Measurements from ENCODE around the gene FAM170B.

The FAM170B gene

GRCh38 chr10:49133706-49134248 lies at the start of gene FAM170B:
Gene FAM170B (minus strand): TSS chr10:49134021. CDS start chr10:49133918, 103 bp downstream.
- H3K36me3 ChIP-seq (ENCODE audit: control insufficient read depth, insufficient read depth, low read length): no peaks in the 10 kb centered on the region
- H3K9me3 ChIP-seq (ENCODE audit: control insufficient read depth, insufficient read depth, low read depth, low read length): peaks cover 5% of the 10 kb centered on the region; the same call in 1 of the 2 replicates
- no peak within 1 kb of the TSS for H3K9ac ChIP-seq (ENCODE audit: low read length)
- H3K27me3 ChIP-seq (ENCODE audit: control insufficient read depth, insufficient read depth, low read length): no peaks in the 10 kb centered on the region; the same call in 1 of the 2 replicates
- H3K4me3 ChIP-seq (ENCODE audit: low read depth, low read length): no peak within 1 kb of the TSS
- no peak within 1 kb of the TSS for H3K27ac ChIP-seq (ENCODE audit: low read depth, low read length)
- no peaks in the 10 kb centered on the region; the same call in 1 of the 2 replicates for H3K4me1 ChIP-seq (ENCODE audit: control insufficient read depth, insufficient read depth, low read length)

GRCh38 chr10:49182776-49183175 lies 49.0 kb upstream of the FAM170B start:
- no peaks in the 10 kb centered on the region for H3K36me3 ChIP-seq (ENCODE audit: control insufficient read depth, insufficient read depth, low read length)
- H3K4me1 ChIP-seq (ENCODE audit: control insufficient read depth, insufficient read depth, low read length): no peaks in the 10 kb centered on the region
- H3K9ac ChIP-seq (ENCODE audit: low read length): no peak overlapping the region
- H3K27me3 ChIP-seq (ENCODE audit: control insufficient read depth, insufficient read depth, low read length): no peaks in the 10 kb centered on the region
- H3K27ac ChIP-seq (ENCODE audit: low read depth, low read length): no peak overlapping the region
- no peak overlapping the region for H3K4me3 ChIP-seq (ENCODE audit: low read depth, low read length)
- no peaks in the 10 kb centered on the region for H3K9me3 ChIP-seq (ENCODE audit: control insufficient read depth, insufficient read depth, low read depth, low read length)

GRCh38 chr10:49180444-49180860 lies 46.6 kb upstream of the FAM170B start:
- H3K4me3 ChIP-seq (ENCODE audit: low read depth, low read length): no peak overlapping the region
- no peaks in the 10 kb centered on the region for H3K4me1 ChIP-seq (ENCODE audit: control insufficient read depth, insufficient read depth, low read length)
- H3K9ac ChIP-seq (ENCODE audit: low read length): no peak overlapping the region

GRCh38 chr10:49179699-49180443 lies 46.0 kb upstream of the FAM170B start:
- Histone ChIP-seq H3K36me3 (ENCODE audit: control insufficient read depth, insufficient read depth, low read length) (no peaks in the 10 kb centered on the region), H3K27ac (ENCODE audit: low read depth, low read length) (no peak overlapping the region), H3K4me1 (ENCODE audit: control insufficient read depth, insufficient read depth, low read length) (0 out of 2 replicates have a peak, but pooled peaks cover 4% of the 10 kb centered on the region), H3K4me3 (ENCODE audit: low read depth, low read length) (no peak overlapping the region), H3K27me3 (ENCODE audit: control insufficient read depth, insufficient read depth, low read length) (no peaks in the 10 kb centered on the region), H3K9me3 (ENCODE audit: control insufficient read depth, insufficient read depth, low read depth, low read length) (no peaks in the 10 kb centered on the region), H3K9ac (ENCODE audit: low read length) (no peak overlapping the region)

More at GRCh38 chr10:49180444-49180860, 46.6 kb upstream of the FAM170B start:
- no peaks in the 10 kb centered on the region for H3K36me3 ChIP-seq (ENCODE audit: control insufficient read depth, insufficient read depth, low read length)
- no peaks in the 10 kb centered on the region for H3K27me3 ChIP-seq (ENCODE audit: control insufficient read depth, insufficient read depth, low read length)
- H3K9me3 ChIP-seq (ENCODE audit: control insufficient read depth, insufficient read depth, low read depth, low read length): no peaks in the 10 kb centered on the region
- no peak overlapping the region for H3K27ac ChIP-seq (ENCODE audit: low read depth, low read length)

GRCh38 chr10:49178489-49179471 lies 45.0 kb upstream of the FAM170B start:
- Histone ChIP-seq H3K27me3 (ENCODE audit: control insufficient read depth, insufficient read depth, low read length) (no peaks in the 10 kb centered on the region), H3K4me1 (ENCODE audit: control insufficient read depth, insufficient read depth, low read length) (0 out of 2 replicates have a peak, but pooled peaks cover 4% of the 10 kb centered on the region), H3K27ac (ENCODE audit: low read depth, low read length) (no peak overlapping the region), H3K9me3 (ENCODE audit: control insufficient read depth, insufficient read depth, low read depth, low read length) (no peaks in the 10 kb centered on the region), H3K9ac (ENCODE audit: low read length) (no peak overlapping the region), H3K36me3 (ENCODE audit: control insufficient read depth, insufficient read depth, low read length) (no peaks in the 10 kb centered on the region), H3K4me3 (ENCODE audit: low read depth, low read length) (no peak overlapping the region)

GRCh38 chr10:49177391-49178355 lies 43.9 kb upstream of the FAM170B start:
- H3K27me3 ChIP-seq (ENCODE audit: control insufficient read depth, insufficient read depth, low read length): no peaks in the 10 kb centered on the region
- H3K9me3 ChIP-seq (ENCODE audit: control insufficient read depth, insufficient read depth, low read depth, low read length): no peaks in the 10 kb centered on the region
- H3K4me1 ChIP-seq (ENCODE audit: control insufficient read depth, insufficient read depth, low read length): 0 out of 2 replicates have a peak, but pooled peaks cover 4% of the 10 kb centered on the region
- H3K9ac ChIP-seq (ENCODE audit: low read length): no peak overlapping the region
- H3K4me3 ChIP-seq (ENCODE audit: low read depth, low read length): no peak overlapping the region
- no peaks in the 10 kb centered on the region for H3K36me3 ChIP-seq (ENCODE audit: control insufficient read depth, insufficient read depth, low read length)
- H3K27ac ChIP-seq (ENCODE audit: low read depth, low read length): no peak overlapping the region

- H3K27ac ChIP-seq (ENCODE audit: low read depth, low read length): no peak overlapping the region
- H3K4me1 ChIP-seq (ENCODE audit: control insufficient read depth, insufficient read depth, low read length): 0 out of 2 replicates have a peak, but pooled peaks cover 4% of the 10 kb centered on the region
- no peaks in the 10 kb centered on the region for H3K36me3 ChIP-seq (ENCODE audit: control insufficient read depth, insufficient read depth, low read length)
- no peaks in the 10 kb centered on the region for H3K27me3 ChIP-seq (ENCODE audit: control insufficient read depth, insufficient read depth, low read length)
- H3K9me3 ChIP-seq (ENCODE audit: control insufficient read depth, insufficient read depth, low read depth, low read length): no peaks in the 10 kb centered on the region
- H3K9ac ChIP-seq (ENCODE audit: low read length): no peak overlapping the region
- H3K4me3 ChIP-seq (ENCODE audit: low read depth, low read length): no peak overlapping the region
Measured at GRCh38 chr10:49176310-49177268, 42.8 kb upstream of the FAM170B start.

- H3K9me3 ChIP-seq (ENCODE audit: control insufficient read depth, insufficient read depth, low read depth, low read length): no peaks in the 10 kb centered on the region
- no peaks in the 10 kb centered on the region for H3K27me3 ChIP-seq (ENCODE audit: control insufficient read depth, insufficient read depth, low read length)
- H3K4me1 ChIP-seq (ENCODE audit: control insufficient read depth, insufficient read depth, low read length): 0 out of 2 replicates have a peak, but pooled peaks cover 4% of the 10 kb centered on the region
- H3K9ac ChIP-seq (ENCODE audit: low read length): no peak overlapping the region
- no peak overlapping the region for H3K4me3 ChIP-seq (ENCODE audit: low read depth, low read length)
- H3K27ac ChIP-seq (ENCODE audit: low read depth, low read length): no peak overlapping the region
- H3K36me3 ChIP-seq (ENCODE audit: control insufficient read depth, insufficient read depth, low read length): no peaks in the 10 kb centered on the region
Measured at GRCh38 chr10:49175587-49176309, 41.9 kb upstream of the FAM170B start.

GRCh38 chr10:49174926-49175500 lies 41.2 kb upstream of the FAM170B start:
- Histone ChIP-seq H3K9ac (ENCODE audit: low read length) (no peak overlapping the region), H3K4me3 (ENCODE audit: low read depth, low read length) (no peak overlapping the region), H3K36me3 (ENCODE audit: control insufficient read depth, insufficient read depth, low read length) (no peaks in the 10 kb centered on the region), H3K27ac (ENCODE audit: low read depth, low read length) (no peak overlapping the region), H3K9me3 (ENCODE audit: control insufficient read depth, insufficient read depth, low read depth, low read length) (no peaks in the 10 kb centered on the region), H3K4me1 (ENCODE audit: control insufficient read depth, insufficient read depth, low read length) (0 out of 2 replicates have a peak, but pooled peaks cover 4% of the 10 kb centered on the region), H3K27me3 (ENCODE audit: control insufficient read depth, insufficient read depth, low read length) (no peaks in the 10 kb centered on the region)

All from HUES6 (cell line).